ENCODE results near the gene RAD21L1.

RAD21L1 gene

DNA sequence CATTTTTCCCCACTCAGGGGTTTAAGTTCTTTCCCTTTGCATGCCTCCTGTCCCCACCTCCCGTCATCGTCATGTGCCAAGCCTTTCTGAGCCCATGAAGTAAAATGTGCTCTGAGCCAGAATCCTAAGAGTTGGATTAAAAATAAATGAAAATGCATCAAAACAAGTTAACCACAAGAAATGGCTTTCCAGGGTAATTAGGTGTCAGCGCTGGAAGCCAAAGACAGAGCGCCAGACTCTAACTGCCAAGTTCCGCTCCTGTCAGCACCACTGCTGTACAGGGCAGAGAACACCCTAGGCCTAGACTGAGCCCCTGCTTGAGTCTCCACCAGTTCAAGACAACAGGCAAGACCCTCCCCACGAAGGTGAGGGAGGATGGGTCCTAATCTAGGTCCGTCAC lies 28.0 kb upstream of the RAD21L1 start:
- no peak overlapping the region for H3K9ac ChIP-seq
- H3K4me2 ChIP-seq = no peak overlapping the region
- H3K9me3 ChIP-seq = no peaks in the 10 kb centered on the region; the same call in 1 of the 2 replicates
- no peak overlapping the region for H3K4me3 ChIP-seq
- no peak overlapping the region for H3K27ac ChIP-seq
- H3K4me1 ChIP-seq = no peaks in the 10 kb centered on the region
- H4K20me1 ChIP-seq = no peaks in the 10 kb centered on the region
- no peaks in the 10 kb centered on the region for H3K36me3 ChIP-seq
- H3K27me3 ChIP-seq = no peaks in the 10 kb centered on the region
- no peak for TF ChIP-seq Cebpa-rat (IDR thresholded peaks at IDR 0.05)

DNA sequence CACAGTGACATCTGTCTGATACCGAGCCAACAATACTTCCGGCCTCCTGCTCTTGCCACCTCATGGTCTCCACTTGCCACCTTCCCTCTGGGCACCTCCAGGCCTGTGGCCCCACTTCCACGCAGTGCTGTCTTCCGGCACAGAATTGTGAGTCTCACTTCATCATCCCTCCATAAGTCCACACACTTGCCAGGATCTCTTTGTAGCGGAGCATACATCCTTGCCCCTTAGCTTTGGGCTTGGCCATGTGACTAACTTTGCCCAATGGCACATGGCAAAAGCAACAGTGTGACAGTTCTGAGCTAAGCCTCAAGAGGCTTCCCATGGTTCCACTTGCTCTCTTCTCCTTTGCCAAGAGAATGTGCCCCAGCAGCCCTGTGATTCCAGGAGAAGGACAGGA lies 27.1 kb upstream of the RAD21L1 start:
- no peak overlapping the region for H3K9ac ChIP-seq
- no peak overlapping the region for H3K4me2 ChIP-seq
- H3K27ac ChIP-seq = no peak overlapping the region
- no peaks in the 10 kb centered on the region; the same call in 1 of the 2 replicates for H3K9me3 ChIP-seq
- no peak for TF ChIP-seq Cebpa-rat (IDR thresholded peaks at IDR 0.05)
- no peaks in the 10 kb centered on the region for H3K36me3 ChIP-seq
- no peaks in the 10 kb centered on the region for H3K4me1 ChIP-seq
- no peaks in the 10 kb centered on the region for H4K20me1 ChIP-seq
- H3K27me3 ChIP-seq = no peaks in the 10 kb centered on the region
- no peak overlapping the region for H3K4me3 ChIP-seq

DNA sequence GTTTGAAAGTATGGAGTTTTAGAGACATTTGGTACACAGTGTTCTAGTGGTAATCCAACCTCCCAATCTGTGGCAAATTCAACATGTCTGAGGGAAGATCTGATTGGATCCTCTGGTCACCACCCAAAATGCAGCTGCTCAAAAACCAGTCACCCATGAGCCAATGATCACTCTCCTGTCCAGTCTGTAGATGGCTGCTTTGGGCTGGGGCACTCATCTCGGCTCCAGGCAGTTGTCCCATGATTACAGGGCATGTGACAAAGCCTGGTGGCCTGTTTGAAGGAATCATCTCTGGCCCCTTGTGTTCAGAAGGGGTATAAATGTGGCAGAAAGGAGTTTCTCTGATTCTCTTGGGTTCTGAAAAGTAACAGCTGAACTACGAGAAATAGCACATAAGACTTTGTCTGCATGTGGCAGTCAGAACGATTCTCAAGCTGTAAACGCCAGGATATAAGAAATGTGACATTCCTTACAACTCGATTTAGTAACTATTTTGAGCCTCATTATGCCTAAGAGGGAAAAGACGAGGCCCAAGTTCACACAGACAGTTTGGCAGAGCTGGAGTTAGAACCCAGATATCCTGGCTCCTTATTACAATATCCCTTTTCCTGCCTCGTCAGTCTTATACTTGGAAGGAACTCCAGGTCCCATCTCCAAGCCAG lies 26.5 kb upstream of the RAD21L1 start:
- H3K9me3 ChIP-seq = no peaks in the 10 kb centered on the region; the same call in 1 of the 2 replicates
- H3K27me3 ChIP-seq = no peaks in the 10 kb centered on the region
- no peak overlapping the region for H3K4me2 ChIP-seq
- no peaks in the 10 kb centered on the region for H3K4me1 ChIP-seq
- H3K27ac ChIP-seq = no peak overlapping the region
- H3K9ac ChIP-seq = no peak overlapping the region
- H4K20me1 ChIP-seq = no peaks in the 10 kb centered on the region
- H3K4me3 ChIP-seq = no peak overlapping the region
- TF ChIP-seq Cebpa-rat (IDR thresholded peaks at IDR 0.05) = no peak
- H3K36me3 ChIP-seq = no peaks in the 10 kb centered on the region

DNA sequence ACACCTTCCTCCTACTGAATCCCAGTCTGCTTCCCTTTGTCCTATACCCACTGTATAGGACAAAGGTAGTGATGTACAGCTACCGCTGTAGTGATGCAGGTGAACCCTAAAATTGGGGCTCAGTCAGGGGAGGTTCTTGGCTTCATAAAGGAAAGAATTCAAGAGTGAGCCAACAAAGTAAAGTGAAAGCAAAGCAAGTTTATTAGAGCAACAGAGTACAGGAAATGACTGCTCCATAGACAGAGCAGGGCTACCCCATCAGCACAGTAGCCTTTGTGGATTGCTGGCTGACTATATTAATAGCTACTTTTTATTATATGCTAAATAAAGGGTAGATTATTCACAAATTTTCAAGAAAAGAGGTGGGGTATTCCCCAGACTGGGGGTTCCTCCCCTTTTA lies 25.9 kb upstream of the RAD21L1 start:
- Histone ChIP-seq H3K9me3 (no peaks in the 10 kb centered on the region; the same call in 1 of the 2 replicates), H3K27ac (no peak overlapping the region), H3K4me1 (no peaks in the 10 kb centered on the region), H3K4me3 (no peak overlapping the region), H3K9ac (no peak overlapping the region), H3K27me3 (no peaks in the 10 kb centered on the region), H3K4me2 (no peak overlapping the region), H4K20me1 (no peaks in the 10 kb centered on the region), H3K36me3 (no peaks in the 10 kb centered on the region)
- no peak for TF ChIP-seq Cebpa-rat (IDR thresholded peaks at IDR 0.05)

DNA sequence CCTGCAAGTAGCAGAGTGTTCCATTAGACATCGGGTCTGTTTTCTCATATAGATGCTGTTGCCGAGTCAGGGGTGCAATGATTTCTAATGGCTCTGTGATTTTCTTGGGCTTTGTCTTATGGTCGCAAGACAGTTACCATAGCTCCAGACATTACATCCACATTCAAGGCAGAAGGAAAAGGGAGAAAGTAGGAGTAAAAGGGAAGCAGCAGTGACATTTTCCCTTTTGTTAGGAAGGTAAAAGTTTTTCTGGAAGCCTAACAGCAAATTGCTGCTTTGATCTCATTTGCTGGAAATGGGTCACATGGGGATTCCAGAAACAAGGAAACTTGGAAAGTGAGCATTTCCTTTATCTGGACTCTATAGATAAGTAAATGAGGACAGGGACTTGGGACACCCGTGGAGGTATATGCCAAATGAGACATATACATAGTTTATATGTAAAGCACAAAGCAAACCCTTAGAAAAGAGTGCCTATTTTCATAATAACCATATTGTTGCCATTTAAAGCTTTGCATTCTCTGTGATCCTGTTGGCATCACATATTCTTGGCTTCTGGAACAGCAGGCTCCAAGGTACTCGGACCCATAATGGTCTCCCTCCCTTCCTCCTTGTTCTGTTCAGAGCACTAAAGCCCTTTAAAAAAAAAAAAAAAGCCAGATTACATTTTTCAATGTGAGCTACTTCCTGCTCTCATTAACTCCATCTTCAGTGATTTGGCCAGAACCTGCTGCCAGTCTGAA lies 22.9 kb upstream of the RAD21L1 start, which contains the start of gene C20orf202:
C20orf202 (plus strand) TSS at position 693 of the 743 bp plus-strand sequence. CDS start 132 bp downstream, outside the sequence.
- Histone ChIP-seq H3K27ac (no peak within 1 kb of the TSS), H3K9me3 (no peaks in the 10 kb centered on the region), H3K9ac (no peak within 1 kb of the TSS), H3K4me2 (no peak within 1 kb of the TSS), H3K4me1 (no peaks in the 10 kb centered on the region), H3K27me3 (no peaks in the 10 kb centered on the region), H4K20me1 (no peaks in the 10 kb centered on the region), H3K36me3 (no peaks in the 10 kb centered on the region), H3K4me3 (no peak within 1 kb of the TSS)
- TF ChIP-seq Cebpa-rat (IDR thresholded peaks at IDR 0.05) = no peak

DNA sequence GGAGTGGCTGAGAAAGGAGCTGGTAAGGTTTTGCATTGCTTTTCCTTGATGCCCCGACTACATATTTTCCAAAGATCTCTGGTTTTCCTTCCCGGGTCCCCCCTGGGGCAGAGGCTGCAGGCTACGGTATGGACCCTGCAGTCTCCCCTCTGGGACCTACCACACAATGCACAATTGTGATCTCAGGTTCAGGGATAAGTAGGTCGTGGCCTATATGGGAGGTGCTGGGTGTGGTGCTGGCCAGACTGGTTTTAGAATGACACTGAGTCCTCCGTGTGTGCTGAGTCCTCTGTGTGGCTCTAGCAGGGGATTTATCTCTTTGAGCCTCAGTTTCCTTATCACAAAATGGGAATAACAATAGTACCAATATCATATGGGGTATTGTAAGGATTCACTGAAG lies 22.2 kb upstream of the RAD21L1 start:
- Histone ChIP-seq H3K9ac (no peak overlapping the region), H4K20me1 (no peaks in the 10 kb centered on the region), H3K4me2 (no peak overlapping the region), H3K4me3 (no peak overlapping the region), H3K9me3 (no peaks in the 10 kb centered on the region), H3K4me1 (no peaks in the 10 kb centered on the region), H3K27me3 (no peaks in the 10 kb centered on the region), H3K36me3 (no peaks in the 10 kb centered on the region), H3K27ac (no peak overlapping the region)
- TF ChIP-seq Cebpa-rat (IDR thresholded peaks at IDR 0.05) = no peak

DNA sequence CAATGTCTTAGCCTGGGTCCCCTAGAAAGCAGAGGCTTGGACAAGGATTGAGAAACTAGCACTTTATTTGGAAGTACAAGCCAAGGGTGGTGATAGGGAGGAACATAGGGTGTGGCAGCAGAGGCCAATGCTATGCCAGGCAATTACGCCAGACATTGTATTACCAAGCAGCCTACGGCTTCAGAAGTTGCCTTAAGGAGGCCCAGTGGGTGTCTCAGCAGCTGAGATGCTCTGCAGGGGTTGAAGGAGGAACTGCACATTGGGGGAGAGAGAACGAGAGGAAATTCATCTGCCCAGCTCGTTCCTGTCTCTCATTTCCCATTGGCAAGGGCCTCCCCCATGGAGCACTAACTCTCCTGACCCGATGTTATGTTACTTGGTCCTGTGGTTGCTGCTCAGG lies 21.7 kb upstream of the RAD21L1 start:
- H3K4me2 ChIP-seq = no peak overlapping the region
- H3K36me3 ChIP-seq = no peaks in the 10 kb centered on the region
- H3K9me3 ChIP-seq = no peaks in the 10 kb centered on the region
- H3K27ac ChIP-seq = no peak overlapping the region
- H3K9ac ChIP-seq = no peak overlapping the region
- no peak overlapping the region for H3K4me3 ChIP-seq
- no peaks in the 10 kb centered on the region for H3K27me3 ChIP-seq
- H3K4me1 ChIP-seq = no peaks in the 10 kb centered on the region
- H4K20me1 ChIP-seq = no peaks in the 10 kb centered on the region
- no peak for TF ChIP-seq Cebpa-rat (IDR thresholded peaks at IDR 0.05)

DNA sequence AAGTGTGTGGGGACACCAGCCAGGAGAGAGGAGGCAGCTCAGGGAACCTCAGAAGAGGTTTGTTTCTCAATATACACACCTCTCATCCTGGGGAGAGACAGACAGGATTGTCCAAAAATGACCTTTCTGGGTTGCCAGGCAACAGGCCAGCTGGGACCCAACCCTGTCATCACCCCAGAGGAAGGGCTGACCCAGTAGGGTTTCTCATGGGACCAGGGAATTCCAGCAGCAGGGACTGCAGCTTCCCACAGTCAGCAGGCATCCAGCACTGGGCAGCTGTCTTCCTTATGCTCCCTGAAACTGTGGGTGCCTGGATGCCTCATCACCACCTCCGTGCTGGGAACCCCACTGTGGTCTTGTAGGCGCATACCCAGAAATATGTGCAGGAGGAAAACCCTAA lies 21.3 kb upstream of the RAD21L1 start:
- Histone ChIP-seq H3K36me3 (no peaks in the 10 kb centered on the region), H3K4me1 (no peaks in the 10 kb centered on the region), H3K27me3 (no peaks in the 10 kb centered on the region), H3K4me3 (no peak overlapping the region), H3K9ac (no peak overlapping the region), H3K4me2 (no peak overlapping the region), H4K20me1 (no peaks in the 10 kb centered on the region), H3K27ac (no peak overlapping the region), H3K9me3 (no peaks in the 10 kb centered on the region)
- TF ChIP-seq Cebpa-rat (IDR thresholded peaks at IDR 0.05) = no peak

DNA sequence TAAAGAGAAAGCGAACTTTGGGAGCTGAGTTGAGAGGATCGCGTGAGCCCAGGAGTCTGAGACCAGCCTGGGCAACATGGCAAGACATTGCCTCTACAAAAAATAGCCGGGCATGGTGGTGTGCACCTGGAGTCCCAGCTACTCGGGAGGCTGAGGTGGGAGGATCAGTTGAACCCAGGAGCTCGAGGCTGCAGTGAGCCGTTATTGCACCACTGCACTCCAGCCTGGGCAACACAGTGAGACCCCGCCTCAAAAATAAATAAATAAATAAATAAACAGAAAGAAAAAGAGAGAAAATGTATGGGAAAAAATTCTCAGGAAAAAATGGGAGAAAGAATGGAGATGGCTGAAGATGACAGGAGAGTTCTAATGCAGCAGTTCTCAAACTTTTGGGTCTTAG lies 20.0 kb upstream of the RAD21L1 start:
- Histone ChIP-seq H3K27me3 (no peaks in the 10 kb centered on the region), H4K20me1 (no peaks in the 10 kb centered on the region), H3K4me2 (no peak overlapping the region), H3K9me3 (no peaks in the 10 kb centered on the region), H3K4me3 (no peak overlapping the region), H3K27ac (no peak overlapping the region), H3K36me3 (no peaks in the 10 kb centered on the region), H3K4me1 (no peaks in the 10 kb centered on the region), H3K9ac (no peak overlapping the region)
- TF ChIP-seq Cebpa-rat (IDR thresholded peaks at IDR 0.05) = no peak

DNA sequence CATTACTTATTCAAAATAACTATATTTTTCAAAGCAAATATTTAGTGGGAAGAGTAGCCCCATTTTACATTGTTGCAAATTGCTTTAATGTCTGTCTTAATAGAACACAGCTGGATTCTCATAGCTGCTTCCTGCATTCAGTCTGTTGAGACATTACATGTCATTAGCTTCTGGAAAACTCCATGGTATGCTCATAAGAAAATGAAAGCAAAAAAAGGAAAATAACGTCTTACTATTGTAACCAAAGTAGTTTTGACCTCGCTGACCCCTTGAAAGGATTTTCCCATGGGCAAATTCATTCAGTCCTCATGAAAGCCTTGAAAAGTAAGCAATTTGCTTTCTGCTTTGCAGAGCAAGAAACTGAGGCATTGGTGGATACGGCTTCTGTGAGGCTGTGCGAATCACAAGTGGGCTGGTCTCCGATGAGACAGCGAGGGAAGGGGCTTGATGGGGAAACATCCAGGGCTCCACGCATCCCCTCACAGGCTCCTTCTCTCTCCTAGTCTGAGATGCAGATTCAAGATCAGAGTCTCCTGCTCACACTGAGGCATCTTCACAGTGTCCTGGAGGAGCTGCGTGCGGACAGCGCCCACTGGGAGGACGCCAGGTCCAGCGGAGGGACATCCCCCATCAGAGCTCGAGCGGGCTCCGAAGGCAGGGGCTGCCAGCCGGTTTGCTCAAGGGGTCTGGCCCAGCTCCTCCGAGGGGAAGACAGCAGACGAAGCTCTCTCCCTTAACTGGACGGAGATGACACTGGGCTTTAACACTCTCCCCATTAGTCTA lies 19.3 kb upstream of the RAD21L1 start:
- no peak overlapping the region for H3K27ac ChIP-seq
- no peak overlapping the region for H3K4me3 ChIP-seq
- H3K36me3 ChIP-seq = no peaks in the 10 kb centered on the region
- no peak overlapping the region for H3K9ac ChIP-seq
- no peaks in the 10 kb centered on the region for H3K9me3 ChIP-seq
- no peak for TF ChIP-seq Cebpa-rat (IDR thresholded peaks at IDR 0.05)
- H3K27me3 ChIP-seq = no peaks in the 10 kb centered on the region
- H4K20me1 ChIP-seq = no peaks in the 10 kb centered on the region
- H3K4me1 ChIP-seq = no peaks in the 10 kb centered on the region
- no peak overlapping the region for H3K4me2 ChIP-seq

Data from BLaER1 (cell line).